ENCODE results near the gene NAALADL2. TPM values are rescaled to one million over a fixed set of nuclear protein-coding genes. Genes with fewer than 3 reads are reported as not detected.
"Not testable (repeated sequence)": the region's sequence is repeated elsewhere in the genome, so short reads cannot be mapped to it uniquely, and the experiment has no call there.

Gene NAALADL2
- total RNA-seq, 1 donor from 2014 or later = 2.8 TPM

DNA sequence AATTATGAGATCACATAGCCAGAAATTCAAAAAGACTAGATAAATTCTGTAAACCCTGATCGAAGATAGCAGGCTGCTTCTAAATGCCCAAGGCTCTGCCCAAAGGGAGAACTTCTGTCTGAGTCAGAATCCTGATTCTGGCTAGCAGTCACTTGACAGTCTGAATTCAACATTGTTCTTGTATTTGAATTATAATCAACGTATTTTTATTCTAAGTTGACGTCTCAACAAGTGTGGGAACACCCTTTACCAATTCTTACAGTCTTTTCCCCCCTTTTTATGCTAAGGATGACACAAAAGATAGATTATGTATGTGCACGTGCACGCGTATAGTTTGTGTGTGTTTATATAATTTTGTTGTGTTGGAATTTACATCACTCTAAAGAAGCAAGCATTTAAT lies 552.8 kb downstream of the NAALADL2 start:
- DNase-seq (ENCODE audit: low read depth, low spot score) = no peak
- no peak overlapping the region for H3K27ac Mint-ChIP-seq (ENCODE audit: unreplicated experiment)
- H3K4me3 Mint-ChIP-seq = no peak overlapping the region
- no peaks in the 10 kb centered on the region for H3K27me3 Mint-ChIP-seq (ENCODE audit: low read depth)
- H3K4me1 Mint-ChIP-seq = no peaks in the 10 kb centered on the region
- H3K36me3 Mint-ChIP-seq (ENCODE audit: low read depth) = no peaks in the 10 kb centered on the region
- TF ChIP-seq, protein P1, sequence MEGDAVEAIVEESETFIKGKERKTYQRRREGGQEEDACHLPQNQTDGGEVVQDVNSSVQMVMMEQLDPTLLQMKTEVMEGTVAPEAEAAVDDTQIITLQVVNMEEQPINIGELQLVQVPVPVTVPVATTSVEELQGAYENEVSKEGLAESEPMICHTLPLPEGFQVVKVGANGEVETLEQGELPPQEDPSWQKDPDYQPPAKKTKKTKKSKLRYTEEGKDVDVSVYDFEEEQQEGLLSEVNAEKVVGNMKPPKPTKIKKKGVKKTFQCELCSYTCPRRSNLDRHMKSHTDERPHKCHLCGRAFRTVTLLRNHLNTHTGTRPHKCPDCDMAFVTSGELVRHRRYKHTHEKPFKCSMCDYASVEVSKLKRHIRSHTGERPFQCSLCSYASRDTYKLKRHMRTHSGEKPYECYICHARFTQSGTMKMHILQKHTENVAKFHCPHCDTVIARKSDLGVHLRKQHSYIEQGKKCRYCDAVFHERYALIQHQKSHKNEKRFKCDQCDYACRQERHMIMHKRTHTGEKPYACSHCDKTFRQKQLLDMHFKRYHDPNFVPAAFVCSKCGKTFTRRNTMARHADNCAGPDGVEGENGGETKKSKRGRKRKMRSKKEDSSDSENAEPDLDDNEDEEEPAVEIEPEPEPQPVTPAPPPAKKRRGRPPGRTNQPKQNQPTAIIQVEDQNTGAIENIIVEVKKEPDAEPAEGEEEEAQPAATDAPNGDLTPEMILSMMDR (conservative IDR thresholded peaks at IDR 0.05) = no peak
- no peaks in the 10 kb centered on the region for H3K9me3 Mint-ChIP-seq

DNA sequence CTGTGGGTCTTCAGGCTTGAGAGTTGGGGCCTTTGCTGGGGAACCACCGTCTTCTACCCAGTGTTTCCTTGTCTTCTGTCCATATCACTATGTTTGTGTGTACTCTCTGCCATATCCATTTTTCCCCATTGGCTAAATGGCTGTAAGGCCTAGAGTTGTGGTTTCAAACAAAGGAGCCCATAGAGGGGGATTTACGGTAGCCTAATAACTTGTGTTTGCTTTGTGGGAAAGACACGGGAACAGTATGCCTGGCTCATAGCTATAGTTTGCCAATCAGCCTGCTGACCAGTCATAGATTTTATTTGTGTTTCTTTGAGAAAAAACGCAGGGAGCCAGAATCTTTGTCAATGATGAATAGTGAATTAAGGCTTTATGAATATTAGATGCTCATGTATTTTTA lies 554.8 kb downstream of the NAALADL2 start:
- TF ChIP-seq, protein P1 (conservative IDR thresholded peaks at IDR 0.05) = no peak
- Mint-ChIP-seq H3K4me3 (no peak overlapping the region), H3K27ac (ENCODE audit: unreplicated experiment) (no peak overlapping the region), H3K36me3 (ENCODE audit: low read depth) (no peaks in the 10 kb centered on the region), H3K9me3 (no peaks in the 10 kb centered on the region), H3K4me1 (no peaks in the 10 kb centered on the region), H3K27me3 (ENCODE audit: low read depth) (no peaks in the 10 kb centered on the region)
- no peak for DNase-seq (ENCODE audit: low read depth, low spot score)

DNA sequence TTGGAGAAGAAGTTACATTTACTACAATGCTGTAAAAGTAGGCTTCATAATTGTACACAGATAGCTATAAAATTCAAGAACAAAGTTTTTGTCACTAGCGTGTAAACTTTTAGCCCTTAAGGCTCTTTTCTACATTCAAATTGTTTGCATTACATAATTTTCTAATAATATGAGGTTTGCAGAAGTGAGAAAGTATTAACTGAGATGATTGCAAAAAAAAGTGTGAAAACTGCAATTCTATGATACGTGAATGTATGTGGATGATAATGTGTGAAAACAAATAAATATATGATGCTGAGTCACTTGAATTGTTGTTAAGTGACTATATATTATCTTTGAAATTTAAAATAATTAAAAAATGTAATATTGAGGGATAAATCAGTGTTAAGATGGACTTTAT lies 557.5 kb downstream of the NAALADL2 start:
- H3K36me3 Mint-ChIP-seq (ENCODE audit: low read depth) = no peaks in the 10 kb centered on the region
- H3K27ac Mint-ChIP-seq (ENCODE audit: unreplicated experiment) = no peak overlapping the region
- H3K4me3 Mint-ChIP-seq = no peak overlapping the region
- H3K9me3 Mint-ChIP-seq = no peaks in the 10 kb centered on the region
- H3K27me3 Mint-ChIP-seq (ENCODE audit: low read depth) = no peaks in the 10 kb centered on the region
- TF ChIP-seq, protein P1 (conservative IDR thresholded peaks at IDR 0.05) = no peak
- H3K4me1 Mint-ChIP-seq = no peaks in the 10 kb centered on the region
- no peak for DNase-seq (ENCODE audit: low read depth, low spot score)

GRCh38 chr3:175417426-175417825 lies 558.3 kb downstream of the NAALADL2 start:
- DNase-seq (ENCODE audit: low read depth, low spot score) = no peak
- no peaks in the 10 kb centered on the region for H3K4me1 Mint-ChIP-seq
- no peak overlapping the region for H3K4me3 Mint-ChIP-seq
- no peaks in the 10 kb centered on the region for H3K9me3 Mint-ChIP-seq
- no peak overlapping the region for H3K27ac Mint-ChIP-seq (ENCODE audit: unreplicated experiment)
- H3K36me3 Mint-ChIP-seq (ENCODE audit: low read depth) = no peaks in the 10 kb centered on the region
- TF ChIP-seq, protein P1 (conservative IDR thresholded peaks at IDR 0.05) = no peak
- H3K27me3 Mint-ChIP-seq (ENCODE audit: low read depth) = no peaks in the 10 kb centered on the region

DNA sequence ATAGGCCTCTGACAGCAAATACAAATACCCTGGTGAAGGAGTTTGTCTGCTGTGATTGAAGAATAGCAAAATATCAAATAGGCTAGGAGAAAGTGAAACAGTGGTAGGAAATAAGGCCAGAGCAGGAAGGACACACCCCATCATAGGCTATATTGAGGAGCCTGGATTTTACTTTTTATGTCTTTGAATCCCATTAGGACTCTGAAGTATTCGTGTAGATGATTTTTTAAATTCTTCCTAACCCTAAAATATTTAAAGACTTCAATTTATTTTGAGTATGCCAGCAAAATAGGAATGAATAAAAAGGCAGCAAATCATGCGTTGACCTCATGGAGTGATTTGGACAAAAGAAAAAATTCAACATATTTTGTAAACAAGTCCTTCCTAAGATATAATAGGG lies 562.8 kb downstream of the NAALADL2 start:
- Mint-ChIP-seq H3K4me3 (no peak overlapping the region), H3K27me3 (ENCODE audit: low read depth) (no peaks in the 10 kb centered on the region), H3K36me3 (ENCODE audit: low read depth) (peaks cover 2% of the 10 kb centered on the region), H3K27ac (ENCODE audit: unreplicated experiment) (no peak overlapping the region), H3K4me1 (no peaks in the 10 kb centered on the region), H3K9me3 (peaks cover 2% of the 10 kb centered on the region)
- TF ChIP-seq, protein P1 (conservative IDR thresholded peaks at IDR 0.05) = no peak
- DNase-seq (ENCODE audit: low read depth, low spot score) = no peak

GRCh38 chr3:175422744-175423143 lies 563.6 kb downstream of the NAALADL2 start:
- Mint-ChIP-seq H3K4me3 (no peak overlapping the region), H3K36me3 (ENCODE audit: low read depth) (peaks cover 2% of the 10 kb centered on the region), H3K27me3 (ENCODE audit: low read depth) (no peaks in the 10 kb centered on the region), H3K4me1 (no peaks in the 10 kb centered on the region), H3K9me3 (peaks cover 2% of the 10 kb centered on the region), H3K27ac (ENCODE audit: unreplicated experiment) (no peak overlapping the region)
- TF ChIP-seq, protein P1 (conservative IDR thresholded peaks at IDR 0.05) = no peak
- no peak for DNase-seq (ENCODE audit: low read depth, low spot score)

DNA sequence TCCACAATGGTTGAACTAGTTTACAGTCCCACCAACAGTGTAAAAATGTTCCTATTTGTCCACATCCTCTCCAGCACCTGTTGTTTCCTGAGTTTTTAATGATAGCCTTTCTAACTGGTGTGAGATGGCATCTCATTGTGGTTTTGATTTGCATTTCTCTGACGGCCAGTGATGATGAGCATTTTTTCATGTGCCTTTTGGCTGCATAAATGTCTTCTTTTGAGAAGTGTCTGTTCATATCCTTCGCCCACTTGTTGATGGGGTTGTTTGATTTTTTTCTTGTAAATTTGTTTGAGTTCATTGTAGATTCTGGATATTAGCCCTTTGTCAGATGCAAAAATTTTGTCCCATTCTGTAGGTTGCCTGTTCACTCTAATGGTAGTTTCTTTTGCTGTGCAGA lies 564.7 kb downstream of the NAALADL2 start:
- not testable (repeated sequence) for H3K9me3 Mint-ChIP-seq; DNase-seq (ENCODE audit: low read depth, low spot score); H3K4me3 Mint-ChIP-seq; H3K4me1 Mint-ChIP-seq; H3K27ac Mint-ChIP-seq (ENCODE audit: unreplicated experiment); H3K36me3 Mint-ChIP-seq (ENCODE audit: low read depth); H3K27me3 Mint-ChIP-seq (ENCODE audit: low read depth)

Data from neural crest cell (in vitro differentiated cells).